SK-N-MC (cell line): ENCODE data around the gene FFAR1.

Experiments used
- DNase-seq: peaks from one replicate; pipeline ENCODE4 v3.0.0-alpha.2; 2011; ENCODE audit warnings: low read depth, low spot score
- H3K27ac ChIP-seq: fragments of 200-600 bp; sonication (generic); 2 replicates; pipeline ENCODE4 v1.5.1; 2016; ENCODE audit warnings: mixed run types
- H3K36me3 ChIP-seq: fragments of 200-600 bp; sonication (generic); 2 replicates; pipeline ENCODE4 v1.6.1; 2017; ENCODE audit warnings: antibody characterized with exemption, low read length, mixed read lengths; ENCODE audit not compliant: insufficient read depth
- H3K4me3 ChIP-seq: fragments of 200-600 bp; sonication (generic); 2 replicates; pipeline ENCODE4 v1.5.1; 2016
- H3K9ac ChIP-seq: fragments of 200-600 bp; sonication (generic); 2 replicates; pipeline ENCODE4 v1.8.0; 2017; ENCODE audit warnings: mixed run types, mixed read lengths; ENCODE audit not compliant: insufficient read length
- H3K9me3 ChIP-seq: fragments of 200-600 bp; sonication (generic); 2 replicates; pipeline ENCODE4 v1.6.1; 2017; ENCODE audit warnings: low read depth, mild to moderate bottlenecking, antibody characterized with exemption, low read length, moderate library complexity, mixed read lengths
- EZH2 ChIP-seq: fragments of 200-600 bp; sonication (generic); IDR thresholded peaks from one replicate; pipeline ENCODE4 v1.6.1; 2017; ENCODE audit warnings: antibody characterized with exemption
- FOXP2 ChIP-seq: optimal IDR thresholded peaks from 2 replicates; pipeline ENCODE3; 2011; ENCODE audit warnings: mild to moderate bottlenecking, moderate library complexity; ENCODE audit not compliant: insufficient read depth; ENCODE audit errors: extremely low read length, control extremely low read depth
- POLR2AphosphoS5 ChIP-seq: IDR thresholded peaks from 2 replicates; pipeline ENCODE4 v1.6.1; 2012; ENCODE audit warnings: mild to moderate bottlenecking, low read depth, low read length, borderline replicate concordance

Gene FFAR1

DNA sequence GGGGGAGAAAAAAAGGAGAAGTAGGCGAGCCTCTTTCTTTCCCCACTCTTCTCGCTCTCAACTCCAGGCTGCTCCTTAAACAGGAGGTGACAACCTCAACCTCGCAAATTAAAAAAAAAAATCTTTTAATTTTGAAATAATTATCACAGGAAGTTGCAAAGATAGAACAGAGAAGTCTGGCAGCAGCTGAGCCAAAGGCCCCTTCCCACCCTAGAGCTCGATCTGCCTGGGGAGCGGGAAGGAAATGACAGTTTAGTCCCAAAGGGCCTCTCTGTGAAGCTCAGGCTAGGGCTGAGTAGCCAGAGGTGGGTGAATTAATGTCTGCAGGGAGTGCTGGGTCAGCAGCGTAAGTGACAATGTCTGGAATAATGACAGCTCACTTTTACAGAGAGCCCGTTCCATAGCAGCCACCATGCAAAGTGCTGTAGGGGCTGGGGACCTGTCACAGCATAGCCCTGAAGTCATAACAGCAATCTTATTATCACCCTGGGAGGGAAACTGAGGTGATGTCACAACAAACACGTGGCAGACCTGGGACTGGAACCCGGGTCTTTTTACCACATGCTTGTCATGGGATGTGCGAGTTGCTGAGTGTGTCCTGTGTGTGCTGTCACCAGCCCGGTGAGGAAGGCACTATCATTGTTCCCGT is 27.5 kb upstream of the FFAR1 start:
- no peak for TF ChIP-seq EZH2
- no peak for TF ChIP-seq POLR2AphosphoS5
- no peak for TF ChIP-seq FOXP2
- no peaks in the 10 kb centered on the region for H3K9me3 ChIP-seq
- DNase-seq, result no peak
- no peak overlapping the region for H3K4me3 ChIP-seq
- H3K27ac ChIP-seq, result no peak overlapping the region
- no peaks in the 10 kb centered on the region for H3K36me3 ChIP-seq
- H3K9ac ChIP-seq, result no peak overlapping the region

GRCh38 chr19:35321291-35321690 is 26.4 kb upstream of the FFAR1 start:
- no peaks in the 10 kb centered on the region for H3K9me3 ChIP-seq
- H3K27ac ChIP-seq, result no peak overlapping the region
- H3K36me3 ChIP-seq, result no peaks in the 10 kb centered on the region
- no peak for DNase-seq
- no peak overlapping the region for H3K4me3 ChIP-seq
- no peak overlapping the region for H3K9ac ChIP-seq
- TF ChIP-seq POLR2AphosphoS5 (no peak), EZH2 (no peak), FOXP2 (no peak)

DNA sequence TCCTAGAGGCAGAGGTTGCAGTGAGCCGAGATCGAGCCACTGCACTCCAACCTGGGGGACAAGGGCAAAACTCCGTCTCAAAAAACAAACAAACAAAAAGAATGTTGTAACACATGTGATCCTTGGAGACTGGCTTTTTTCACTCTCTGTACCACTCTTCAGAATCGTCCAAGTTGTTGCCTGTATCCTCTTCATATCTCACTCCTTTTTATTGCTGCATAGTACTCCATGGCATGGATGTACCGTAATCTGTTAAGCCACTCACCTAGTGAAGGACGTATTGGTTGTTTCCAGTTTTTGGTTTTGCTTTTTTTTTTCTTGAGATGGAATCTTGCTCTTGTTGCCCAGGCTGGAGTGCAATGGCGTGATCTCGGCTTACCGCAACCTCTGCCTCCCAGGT is 25.7 kb upstream of the FFAR1 start:
- Histone ChIP-seq H3K36me3 (no peaks in the 10 kb centered on the region), H3K27ac (no peak overlapping the region), H3K4me3 (no peak overlapping the region), H3K9ac (no peak overlapping the region), H3K9me3 (no peaks in the 10 kb centered on the region)
- TF ChIP-seq FOXP2, result no peak
- no peak for TF ChIP-seq EZH2
- no peak for TF ChIP-seq POLR2AphosphoS5
- no peak for DNase-seq

- H3K36me3 ChIP-seq, result no peaks in the 10 kb centered on the region
- H3K9ac ChIP-seq, result no peak overlapping the region
These were observed 20.1 kb upstream of the FFAR1 start for GRCh38 chr19:35327642-35328041.

GRCh38 chr19:35328851-35329285 is 18.8 kb upstream of the FFAR1 start, which contains the start of gene CD22:
TSS of gene CD22 (plus strand) at chr19:35329187. CDS start at chr19:35332041, 2,854 bp downstream.
- no peak within 1 kb of the TSS for H3K27ac ChIP-seq
- no peaks in the 10 kb centered on the region for H3K9me3 ChIP-seq
- no peak within 1 kb of the TSS for H3K4me3 ChIP-seq
- no peak for TF ChIP-seq POLR2AphosphoS5
- TF ChIP-seq EZH2, result no peak
- no peak for TF ChIP-seq FOXP2
- H3K36me3 ChIP-seq, result no peaks in the 10 kb centered on the region
- DNase-seq, result no peak
- H3K9ac ChIP-seq, result no peak within 1 kb of the TSS

More at GRCh38 chr19:35327642-35328041, 20.1 kb upstream of the FFAR1 start:
- no peak for TF ChIP-seq EZH2
- no peak for TF ChIP-seq FOXP2
- no peak for TF ChIP-seq POLR2AphosphoS5
- no peak overlapping the region for H3K4me3 ChIP-seq
- no peak for DNase-seq
- H3K27ac ChIP-seq, result no peak overlapping the region
- H3K9me3 ChIP-seq, result no peaks in the 10 kb centered on the region

GRCh38 chr19:35329323-35329722 is 18.4 kb upstream of the FFAR1 start:
- H3K27ac ChIP-seq, result no peak overlapping the region
- DNase-seq, result no peak
- H3K9ac ChIP-seq, result no peak overlapping the region
- no peak for TF ChIP-seq FOXP2
- TF ChIP-seq EZH2, result no peak
- TF ChIP-seq POLR2AphosphoS5, result no peak
- H3K4me3 ChIP-seq, result no peak overlapping the region
- no peaks in the 10 kb centered on the region for H3K9me3 ChIP-seq
- no peaks in the 10 kb centered on the region for H3K36me3 ChIP-seq

DNA sequence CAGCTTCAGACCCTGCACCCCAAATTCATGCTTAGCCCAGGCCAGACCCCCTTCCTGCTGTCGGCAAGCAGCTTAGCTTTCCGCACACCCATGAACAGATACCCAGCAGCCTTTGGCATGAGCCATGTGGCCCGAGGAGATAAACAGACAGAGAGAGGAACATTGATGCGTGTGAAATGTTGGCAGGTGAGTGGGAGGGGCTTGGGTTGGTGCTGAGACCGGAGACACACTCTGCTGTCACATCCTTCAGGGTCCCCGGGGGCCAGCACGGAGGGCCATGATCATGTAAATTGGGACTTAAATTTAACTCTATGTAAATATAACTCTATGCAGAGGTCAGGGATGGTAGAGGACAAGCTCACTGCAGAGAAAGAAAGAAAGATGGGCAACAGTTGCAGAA is 17.2 kb upstream of the FFAR1 start:
- Histone ChIP-seq H3K4me3 (no peak overlapping the region), H3K9ac (no peak overlapping the region), H3K27ac (no peak overlapping the region), H3K9me3 (no peaks in the 10 kb centered on the region), H3K36me3 (no peaks in the 10 kb centered on the region)
- DNase-seq, result no peak
- TF ChIP-seq FOXP2 (no peak), EZH2 (no peak), POLR2AphosphoS5 (no peak)

DNA sequence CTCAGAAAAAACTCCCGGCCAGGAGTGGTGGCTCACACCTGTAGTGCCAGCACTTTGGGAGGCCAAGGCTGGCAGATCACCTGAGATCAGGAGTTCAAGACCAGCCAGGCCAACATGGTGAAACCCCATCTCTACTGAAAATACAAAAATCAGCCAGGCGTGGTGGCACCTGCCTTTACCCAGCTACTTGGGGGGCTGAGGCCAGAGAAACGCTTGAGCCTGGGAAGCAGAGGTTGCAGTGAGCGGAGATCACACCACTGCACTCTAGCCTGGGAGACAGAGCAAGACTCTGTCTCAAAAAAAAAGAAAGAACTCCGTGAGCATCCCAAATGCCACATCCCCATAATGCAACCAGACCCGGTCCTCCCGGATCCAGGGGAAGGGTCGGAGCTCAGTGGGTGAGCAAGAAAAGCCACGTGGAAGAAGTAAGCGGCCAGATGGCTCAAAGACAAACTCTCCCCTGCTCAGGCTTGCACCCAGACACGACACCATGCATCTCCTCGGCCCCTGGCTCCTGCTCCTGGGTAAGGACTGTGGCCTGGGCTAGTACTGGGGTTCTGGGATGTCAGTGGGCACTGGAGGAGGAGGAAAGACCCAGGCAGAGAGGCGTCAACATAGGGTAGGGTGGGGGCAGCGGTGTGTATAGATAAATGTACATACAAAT is 16.0 kb upstream of the FFAR1 start:
- Histone ChIP-seq H3K9ac (no peak overlapping the region), H3K27ac (no peak overlapping the region), H3K4me3 (no peak overlapping the region), H3K9me3 (no peaks in the 10 kb centered on the region), H3K36me3 (no peaks in the 10 kb centered on the region)
- DNase-seq, result no peak
- TF ChIP-seq EZH2 (no peak), POLR2AphosphoS5 (no peak), FOXP2 (no peak)
